ENCODE measurements around the gene PSME4.
A peak's percentile ranks its signal among the peaks of the same experiment; 100 is the strongest.

The PSME4 gene, protein sequence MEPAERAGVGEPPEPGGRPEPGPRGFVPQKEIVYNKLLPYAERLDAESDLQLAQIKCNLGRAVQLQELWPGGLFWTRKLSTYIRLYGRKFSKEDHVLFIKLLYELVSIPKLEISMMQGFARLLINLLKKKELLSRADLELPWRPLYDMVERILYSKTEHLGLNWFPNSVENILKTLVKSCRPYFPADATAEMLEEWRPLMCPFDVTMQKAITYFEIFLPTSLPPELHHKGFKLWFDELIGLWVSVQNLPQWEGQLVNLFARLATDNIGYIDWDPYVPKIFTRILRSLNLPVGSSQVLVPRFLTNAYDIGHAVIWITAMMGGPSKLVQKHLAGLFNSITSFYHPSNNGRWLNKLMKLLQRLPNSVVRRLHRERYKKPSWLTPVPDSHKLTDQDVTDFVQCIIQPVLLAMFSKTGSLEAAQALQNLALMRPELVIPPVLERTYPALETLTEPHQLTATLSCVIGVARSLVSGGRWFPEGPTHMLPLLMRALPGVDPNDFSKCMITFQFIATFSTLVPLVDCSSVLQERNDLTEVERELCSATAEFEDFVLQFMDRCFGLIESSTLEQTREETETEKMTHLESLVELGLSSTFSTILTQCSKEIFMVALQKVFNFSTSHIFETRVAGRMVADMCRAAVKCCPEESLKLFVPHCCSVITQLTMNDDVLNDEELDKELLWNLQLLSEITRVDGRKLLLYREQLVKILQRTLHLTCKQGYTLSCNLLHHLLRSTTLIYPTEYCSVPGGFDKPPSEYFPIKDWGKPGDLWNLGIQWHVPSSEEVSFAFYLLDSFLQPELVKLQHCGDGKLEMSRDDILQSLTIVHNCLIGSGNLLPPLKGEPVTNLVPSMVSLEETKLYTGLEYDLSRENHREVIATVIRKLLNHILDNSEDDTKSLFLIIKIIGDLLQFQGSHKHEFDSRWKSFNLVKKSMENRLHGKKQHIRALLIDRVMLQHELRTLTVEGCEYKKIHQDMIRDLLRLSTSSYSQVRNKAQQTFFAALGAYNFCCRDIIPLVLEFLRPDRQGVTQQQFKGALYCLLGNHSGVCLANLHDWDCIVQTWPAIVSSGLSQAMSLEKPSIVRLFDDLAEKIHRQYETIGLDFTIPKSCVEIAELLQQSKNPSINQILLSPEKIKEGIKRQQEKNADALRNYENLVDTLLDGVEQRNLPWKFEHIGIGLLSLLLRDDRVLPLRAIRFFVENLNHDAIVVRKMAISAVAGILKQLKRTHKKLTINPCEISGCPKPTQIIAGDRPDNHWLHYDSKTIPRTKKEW (N-terminal part only)

DNA sequence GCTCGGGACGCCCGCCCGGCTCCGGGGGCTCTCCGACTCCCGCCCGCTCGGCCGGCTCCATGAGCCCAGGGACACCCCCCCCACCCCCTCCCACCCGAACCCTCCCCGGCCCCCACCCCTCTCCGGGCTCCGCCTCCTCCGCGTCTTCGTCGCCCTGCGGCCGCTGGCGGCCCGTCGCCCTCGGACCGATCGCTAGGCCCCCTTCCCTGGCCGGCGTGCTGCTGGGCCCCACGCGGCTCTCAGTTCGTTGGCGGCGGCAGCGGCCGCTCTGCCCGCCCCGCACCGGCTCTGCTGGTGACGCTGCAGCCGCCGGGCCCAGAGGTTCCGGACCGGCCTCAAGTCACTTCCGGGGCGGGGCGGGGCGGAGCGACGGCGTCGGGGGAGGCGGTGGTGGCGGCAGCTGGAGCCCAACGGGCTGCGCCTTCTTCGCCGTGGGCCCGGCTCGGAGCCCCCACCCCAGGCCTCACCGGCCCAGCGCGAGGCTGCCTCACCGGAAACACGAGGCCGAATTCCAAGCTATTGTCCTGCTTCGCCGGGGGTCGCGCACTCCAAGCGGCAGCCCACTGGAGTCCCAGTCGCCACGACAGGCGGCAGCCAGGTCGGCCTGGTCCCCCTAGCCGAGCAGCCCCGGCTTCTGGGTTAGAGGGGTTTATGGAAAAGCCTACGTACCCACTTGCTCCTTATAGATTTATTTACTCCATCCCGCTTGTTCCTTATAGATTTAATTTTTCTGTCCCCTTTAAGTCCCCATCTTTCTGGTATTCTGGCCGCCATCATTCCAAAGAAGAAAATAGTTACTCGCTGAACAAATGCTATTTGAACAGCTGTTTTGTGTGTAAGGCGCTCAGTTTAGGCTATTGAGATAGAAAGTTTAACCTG lies at the start of gene PSME4:
Gene PSME4 (minus strand): TSS at position 270 of the 879 bp plus-strand sequence. CDS start 209 bp downstream, at position 61.
- Histone ChIP-seq H3K27ac (peak within 1 kb of the TSS; percentile 93 to 97), H3K4me1 (peaks cover 0 to 43% (median 14%) of the 10 kb centered on the region in 4 donors), H3K36me3 (peaks cover 6 to 25% (median 20%) of the 10 kb centered on the region in 3 donors), H3K9me3 (no peaks in the 10 kb centered on the region), H3K4me3 (peak within 1 kb of the TSS; percentile 86 to 94), H3K27me3 (no peaks in the 10 kb centered on the region)
- TF ChIP-seq, protein P1, sequence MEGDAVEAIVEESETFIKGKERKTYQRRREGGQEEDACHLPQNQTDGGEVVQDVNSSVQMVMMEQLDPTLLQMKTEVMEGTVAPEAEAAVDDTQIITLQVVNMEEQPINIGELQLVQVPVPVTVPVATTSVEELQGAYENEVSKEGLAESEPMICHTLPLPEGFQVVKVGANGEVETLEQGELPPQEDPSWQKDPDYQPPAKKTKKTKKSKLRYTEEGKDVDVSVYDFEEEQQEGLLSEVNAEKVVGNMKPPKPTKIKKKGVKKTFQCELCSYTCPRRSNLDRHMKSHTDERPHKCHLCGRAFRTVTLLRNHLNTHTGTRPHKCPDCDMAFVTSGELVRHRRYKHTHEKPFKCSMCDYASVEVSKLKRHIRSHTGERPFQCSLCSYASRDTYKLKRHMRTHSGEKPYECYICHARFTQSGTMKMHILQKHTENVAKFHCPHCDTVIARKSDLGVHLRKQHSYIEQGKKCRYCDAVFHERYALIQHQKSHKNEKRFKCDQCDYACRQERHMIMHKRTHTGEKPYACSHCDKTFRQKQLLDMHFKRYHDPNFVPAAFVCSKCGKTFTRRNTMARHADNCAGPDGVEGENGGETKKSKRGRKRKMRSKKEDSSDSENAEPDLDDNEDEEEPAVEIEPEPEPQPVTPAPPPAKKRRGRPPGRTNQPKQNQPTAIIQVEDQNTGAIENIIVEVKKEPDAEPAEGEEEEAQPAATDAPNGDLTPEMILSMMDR (IDR thresholded peaks at IDR 0.05): no peak
- peak; percentile 94 to 96 for DNase-seq
- intact Hi-C loops (cut with DNase I; ENCODE audit: low total_unique reads): no loop called here

DNA sequence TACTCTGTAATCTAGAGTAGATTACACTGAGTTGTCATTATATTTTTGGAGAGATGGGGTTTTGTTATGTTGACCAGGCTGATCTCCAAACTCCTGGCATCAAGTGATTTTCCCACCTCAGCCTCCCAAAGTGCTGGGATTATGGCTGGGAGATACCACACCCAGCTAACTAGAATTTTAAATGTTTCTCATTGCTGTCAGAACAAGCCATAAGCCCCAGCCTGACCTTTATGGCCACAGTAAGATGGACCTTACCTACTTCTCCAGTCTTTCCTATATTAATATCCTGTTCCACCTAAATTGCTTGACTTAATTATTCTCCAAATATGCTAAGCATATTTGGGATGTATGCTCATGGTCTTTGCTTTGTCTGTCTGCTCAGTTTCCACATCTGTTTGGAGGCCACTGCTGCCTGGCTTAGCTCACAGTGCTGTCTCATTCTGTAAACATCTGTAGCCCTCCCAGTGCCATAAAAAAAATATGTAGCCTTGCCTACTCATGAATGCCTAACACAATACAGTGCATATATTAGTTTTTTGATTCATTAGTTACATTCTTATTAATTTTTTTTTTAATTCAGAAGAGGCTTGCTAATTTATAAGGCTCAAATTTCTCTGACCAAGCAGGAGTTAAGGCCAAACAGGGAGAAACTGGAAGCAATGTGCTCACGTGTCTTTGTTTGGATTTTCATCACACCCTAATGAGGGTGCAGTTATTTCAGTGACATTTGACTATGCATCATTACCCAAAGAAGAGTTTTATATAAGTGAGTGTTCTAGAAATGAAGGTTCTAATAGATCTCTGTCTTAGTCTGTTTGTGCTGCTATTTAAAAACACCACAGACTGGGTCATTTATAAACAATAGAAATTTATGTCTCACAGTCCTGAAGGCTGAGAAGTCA lies 45.3 kb upstream of the PSME4 start:
- TF ChIP-seq, protein P1 (IDR thresholded peaks at IDR 0.05): no peak
- DNase-seq: no peak
- intact Hi-C loops (cut with DNase I; ENCODE audit: low total_unique reads): no loop called here

DNA sequence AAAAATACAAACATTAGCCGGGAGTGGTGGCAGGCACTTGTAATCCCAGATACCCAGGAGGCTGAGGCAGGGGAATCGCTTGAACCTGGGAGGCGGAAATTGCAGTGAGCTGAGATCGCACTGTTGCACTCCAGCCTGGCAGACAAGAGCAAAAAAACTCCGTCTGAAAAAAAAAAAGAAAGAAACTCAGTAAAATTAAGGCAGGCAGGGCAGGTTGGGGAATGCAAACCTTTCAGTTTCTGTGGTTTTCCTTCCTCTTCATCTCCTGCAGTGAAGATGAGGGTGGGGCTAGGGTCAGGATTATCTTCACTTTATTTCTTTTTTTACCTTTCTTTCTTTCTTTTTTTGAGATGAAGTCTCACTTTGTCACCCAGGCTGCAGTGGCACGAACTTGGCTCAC lies 43.2 kb upstream of the PSME4 start:
- H3K4me1 ChIP-seq: peaks cover 0 to 13% (median 3%) of the 10 kb centered on the region in 4 donors
- no peaks in the 10 kb centered on the region for H3K9me3 ChIP-seq
- H3K27ac ChIP-seq: no peak overlapping the region
- intact Hi-C loops (cut with DNase I; ENCODE audit: low total_unique reads): no loop called here
- H3K36me3 ChIP-seq: no peaks in the 10 kb centered on the region
- no peak overlapping the region for H3K4me3 ChIP-seq
- DNase-seq: no peak
- H3K27me3 ChIP-seq: no peaks in the 10 kb centered on the region
- TF ChIP-seq, protein P1 (IDR thresholded peaks at IDR 0.05): no peak

More for the DNA sequence above, 45.3 kb upstream of the PSME4 start:
- Histone ChIP-seq H3K36me3 (peaks cover 0 to 3% (median 0%) of the 10 kb centered on the region in 3 donors), H3K4me3 (no peak overlapping the region), H3K9me3 (peaks cover 0 to 10% (median 0%) of the 10 kb centered on the region in 3 donors), H3K4me1 (peaks cover 0 to 21% (median 3%) of the 10 kb centered on the region in 4 donors), H3K27ac (peak overlapping the region; percentile 28 to 59), H3K27me3 (no peaks in the 10 kb centered on the region)

DNA sequence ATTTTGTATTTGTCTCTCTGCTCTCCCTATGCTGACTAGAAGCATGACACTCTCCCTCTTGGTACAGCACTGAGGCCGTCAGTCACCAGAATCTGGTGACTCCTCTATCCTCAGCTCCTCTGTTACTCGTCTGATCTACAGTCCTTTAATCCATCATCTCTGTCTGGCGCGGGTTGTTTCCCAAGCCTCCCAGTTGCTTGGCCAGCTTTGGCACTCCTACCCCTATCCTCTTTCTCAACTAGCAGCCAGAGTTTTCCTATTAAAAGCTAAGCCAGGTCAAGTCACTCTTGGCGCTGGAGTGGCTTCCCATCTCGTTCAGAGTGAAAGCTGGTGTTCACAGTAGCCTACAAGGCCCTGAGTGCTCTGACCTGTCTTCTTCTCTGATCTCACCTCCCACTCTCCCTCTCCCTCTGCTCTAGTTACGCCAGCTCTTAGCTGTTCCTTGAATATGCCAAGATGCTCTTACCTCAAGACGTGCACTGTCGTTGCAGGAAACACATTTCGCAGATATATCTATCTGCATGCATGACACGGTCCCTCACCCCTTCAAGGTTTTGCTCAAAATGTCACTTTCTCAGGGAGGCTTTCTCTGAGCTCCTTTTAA lies 41.8 kb upstream of the PSME4 start:
- H3K4me1 ChIP-seq: peaks cover 0 to 13% (median 3%) of the 10 kb centered on the region in 4 donors
- TF ChIP-seq, protein P1 (IDR thresholded peaks at IDR 0.05): no peak
- no peaks in the 10 kb centered on the region for H3K9me3 ChIP-seq
- H3K4me3 ChIP-seq: no peak overlapping the region
- DNase-seq: no peak
- intact Hi-C loops (cut with DNase I; ENCODE audit: low total_unique reads): no loop called here
- H3K27me3 ChIP-seq: no peaks in the 10 kb centered on the region
- no peaks in the 10 kb centered on the region for H3K36me3 ChIP-seq
- no peak overlapping the region for H3K27ac ChIP-seq

Measured in tibial artery (tissue), 4 donors.